HEK293 (cell line): Measurements from ENCODE around the gene GJD3.

ENCODE experiments used
- CTCF ChIA-PET: fragments of 350-600 bp; formaldehyde crosslinking; extraction: SDS; loops from one replicate; lab custom pipeline; 2021; ENCODE audit warnings: antibody characterized with exemption; lab: Yijun Ruan, JAX
- POLR2A ChIA-PET: fragments of 300-600 bp; formaldehyde crosslinking; extraction: SDS; loops from one replicate; lab custom pipeline; 2020; ENCODE audit warnings: antibody characterized with exemption, inconsistent platforms; lab: Yijun Ruan, JAX
- H3K27ac ChIP-seq: fragments of 200-500 bp; sonication (Bioruptor generic); 2 replicates; pipeline ENCODE4 v1.5.1; 2014; ENCODE audit warnings: low read depth, low read length, control low read depth, inconsistent platforms; ENCODE audit errors: extremely low read depth
- H3K36me3 ChIP-seq, 2 experiments: fragments of 200-500 bp in 1 of 2; sonication (Bioruptor generic) in 1 of 2; 1 replicate in 1 of 2; 2 replicates in 1 of 2; pipeline ENCODE4 v1.5.1; 2014 to 2017; ENCODE audit warnings: inconsistent platforms in 2 of 2, low read length in 2 of 2; ENCODE audit not compliant: control insufficient read depth in 2 of 2, insufficient read depth in 1 of 2
- H3K4me1 ChIP-seq: fragments of 200-500 bp; sonication (Bioruptor generic); 2 replicates; pipeline ENCODE4 v1.5.1; 2014; ENCODE audit warnings: mild to moderate bottlenecking, low read length, inconsistent platforms; ENCODE audit not compliant: control insufficient read depth, insufficient read depth
- H3K4me3 ChIP-seq: 2 replicates; pipeline ENCODE4 v1.5.1; 2011; ENCODE audit warnings: low read depth, mild to moderate bottlenecking, control low read depth, low read length, moderate library complexity
- H3K9me3 ChIP-seq: fragments of 200-500 bp; sonication (Bioruptor generic); 2 replicates; pipeline ENCODE4 v1.5.1; 2014; ENCODE audit warnings: low read depth, low read length, inconsistent platforms; ENCODE audit not compliant: control insufficient read depth, insufficient read depth
- GLIS1 ChIP-seq: fragments of 450-650 bp; formaldehyde crosslinking; IDR thresholded peaks from 2 replicates; pipeline ENCODE4 v1.5.1; 2016; ENCODE audit warnings: missing biosample characterization, missing genetic modification characterization
- GLIS2 ChIP-seq: fragments of 450-650 bp; formaldehyde crosslinking; IDR thresholded peaks from 2 replicates; pipeline ENCODE4 v1.5.1; 2016; ENCODE audit warnings: missing biosample characterization, missing genetic modification characterization
- HOXC10 ChIP-seq: sonication (generic); formaldehyde crosslinking; IDR thresholded peaks from 2 replicates; pipeline ENCODE4 v1.8.1; 2023; ENCODE audit warnings: mild to moderate bottlenecking, missing genetic modification reagents
- PRDM4 ChIP-seq: fragments of 450-650 bp; formaldehyde crosslinking; IDR thresholded peaks from 2 replicates; pipeline ENCODE4 v1.5.1; 2017; ENCODE audit warnings: missing biosample characterization, missing genetic modification characterization
- REST ChIP-seq: fragments of 450-650 bp; formaldehyde crosslinking; IDR thresholded peaks from 2 replicates; pipeline ENCODE4 v1.5.1; 2016; ENCODE audit warnings: missing biosample characterization, missing genetic modification characterization
- TSHZ1 ChIP-seq: fragments of 450-650 bp; formaldehyde crosslinking; IDR thresholded peaks from 2 replicates; pipeline ENCODE4 v1.5.1; 2016; ENCODE audit warnings: missing biosample characterization, missing genetic modification characterization, borderline replicate concordance
- ZBTB20 ChIP-seq: fragments of 450-650 bp; formaldehyde crosslinking; IDR thresholded peaks from 2 replicates; pipeline ENCODE4 v1.5.1; 2016; ENCODE audit warnings: missing biosample characterization, missing genetic modification characterization
- ZBTB7A ChIP-seq: fragments of 450-650 bp; formaldehyde crosslinking; IDR thresholded peaks from 2 replicates; pipeline ENCODE4 v1.5.1; 2016; ENCODE audit warnings: low read depth, missing biosample characterization, missing genetic modification characterization
- ZIC2 ChIP-seq: fragments of 450-650 bp; formaldehyde crosslinking; IDR thresholded peaks from 2 replicates; pipeline ENCODE4 v1.5.1; 2016; ENCODE audit warnings: missing biosample characterization, missing genetic modification characterization
- ZNF221 ChIP-seq: fragments of 450-650 bp; formaldehyde crosslinking; IDR thresholded peaks from 2 replicates; pipeline ENCODE4 v1.5.1; 2017; ENCODE audit warnings: missing biosample characterization, missing genetic modification characterization, borderline replicate concordance
- ZNF26 ChIP-seq: fragments of 450-650 bp; formaldehyde crosslinking; IDR thresholded peaks from 2 replicates; pipeline ENCODE4 v1.5.1; 2016; ENCODE audit warnings: missing biosample characterization, missing genetic modification characterization
- ZNF501 ChIP-seq: fragments of 450-650 bp; formaldehyde crosslinking; IDR thresholded peaks from 2 replicates; pipeline ENCODE4 v1.5.1; 2016; ENCODE audit warnings: missing biosample characterization, missing genetic modification characterization
- ZNF560 ChIP-seq: fragments of 450-650 bp; formaldehyde crosslinking; IDR thresholded peaks from 2 replicates; pipeline ENCODE4 v1.5.1; 2017; ENCODE audit warnings: missing biosample characterization, missing genetic modification characterization, borderline replicate concordance

Gene GJD3

GRCh38 chr17:40316571-40317344 lies 47.8 kb downstream of the GJD3 start (continued):
- TF ChIP-seq PRDM4 (tag by site-specific recombination) (peak; percentile 80), ZNF221 (tag by site-specific recombination) (no peak), TSHZ1 (tag by site-specific recombination) (0 out of 2 replicates have a peak, but pooled peaks have one; percentile 37), ZNF560 (no peak), ZBTB20 (tag by site-specific recombination) (no peak; the same call in 1 of the 2 replicates), ZBTB7A (tag by site-specific recombination) (no peak; the same call in 1 of the 2 replicates)

GRCh38 chr17:40315678-40316570 lies 48.6 kb downstream of the GJD3 start:
- no peak overlapping the region for H3K4me3 ChIP-seq
- TF ChIP-seq GLIS1 (peak; percentile 45), ZNF501 (no peak), ZIC2 (tag by site-specific recombination) (peak; percentile 68), HOXC10 (CRISPR knock-in tag) (no peak), GLIS2 (tag by site-specific recombination) (peak; percentile 25; the same call in 1 of the 2 replicates), ZNF26 (tag by site-specific recombination) (no peak), REST (tag by site-specific recombination) (0 out of 2 replicates have a peak, but pooled peaks have one; percentile 16)
- TF ChIP-seq, all 188 proteins: peak for 4
- no peaks in the 10 kb centered on the region for H3K36me3 ChIP-seq
- ChIA-PET CTCF (interaction anchor here (0.5 to 6.0 kb wide), 13 partner anchors 10 to 451 kb away, joined by 3 to 85 read pairs (median 6); no protein-coding TSS in a partner anchor), POLR2A (interaction anchor here (0.9 to 4.0 kb wide), 11 partner anchors 9 to 102 kb away, joined by 3 to 43 read pairs (median 9); partner anchors contain the start of genes CDC6 and TOP2A)
- no peaks in the 10 kb centered on the region for H3K9me3 ChIP-seq
- H3K4me1 ChIP-seq = peaks cover 26% of the 10 kb centered on the region
- no peak overlapping the region; the same call in 1 of the 2 replicates for H3K27ac ChIP-seq
